Measurements from ENCODE around the gene MANF. TPM values are rescaled to one million over a fixed set of nuclear protein-coding genes. Genes with fewer than 3 reads are reported as not detected.
"Not testable (repeated sequence)": the region's sequence is repeated elsewhere in the genome, so short reads cannot be mapped to it uniquely, and the experiment has no call there.

Gene MANF
- total RNA-seq, 2 experiments from 2014 or later: 143 to 149 TPM

GRCh38 chr3:51355891-51356578 is 29.1 kb upstream of the MANF start:
- Mint-ChIP-seq H3K4me3 (no peak overlapping the region), H3K4me1 (no peaks in the 10 kb centered on the region), H3K27me3 (no peaks in the 10 kb centered on the region), H3K9me3 (no peaks in the 10 kb centered on the region), H3K36me3 (ENCODE audit: low read depth) (no peaks in the 10 kb centered on the region), H3K27ac (no peak overlapping the region)
- no peak for DNase-seq
- ChIA-PET POLR2A (no interaction called here), CTCF (interaction anchor here (1.4 kb wide), 1 partner anchor 385 kb away, joined by 3 read pairs; no protein-coding TSS in a partner anchor)

- CTCF ChIA-PET: interaction anchor here (0.6 kb wide), 1 partner anchor 231 kb away, joined by 3 read pairs; no protein-coding TSS in a partner anchor
- DNase-seq: no peak
- Mint-ChIP-seq H3K9me3 (no peaks in the 10 kb centered on the region), H3K4me3 (no peak overlapping the region), H3K27me3 (no peaks in the 10 kb centered on the region), H3K4me1 (no peaks in the 10 kb centered on the region), H3K27ac (no peak overlapping the region), H3K36me3 (ENCODE audit: low read depth) (no peaks in the 10 kb centered on the region)
- POLR2A ChIA-PET: no interaction called here
Measured at GRCh38 chr3:51357856-51358255, 27.2 kb upstream of the MANF start.

- ChIA-PET CTCF (no interaction called here), POLR2A (no interaction called here)
- no peak for DNase-seq
- H3K4me1 Mint-ChIP-seq: no peaks in the 10 kb centered on the region
- no peaks in the 10 kb centered on the region for H3K27me3 Mint-ChIP-seq
- no peak overlapping the region for H3K4me3 Mint-ChIP-seq
- no peaks in the 10 kb centered on the region for H3K9me3 Mint-ChIP-seq
- no peaks in the 10 kb centered on the region for H3K36me3 Mint-ChIP-seq (ENCODE audit: low read depth)
- no peak overlapping the region for H3K27ac Mint-ChIP-seq
Measured at GRCh38 chr3:51358981-51359380, 26.1 kb upstream of the MANF start.

- Mint-ChIP-seq H3K27ac (no peak overlapping the region), H3K27me3 (peaks cover 4% of the 10 kb centered on the region), H3K4me1 (no peaks in the 10 kb centered on the region), H3K36me3 (ENCODE audit: low read depth) (no peaks in the 10 kb centered on the region), H3K4me3 (no peak overlapping the region), H3K9me3 (no peaks in the 10 kb centered on the region)
- ChIA-PET POLR2A (no interaction called here), CTCF (no interaction called here)
- DNase-seq: no peak
Measured at GRCh38 chr3:51360806-51361205, 24.3 kb upstream of the MANF start.

GRCh38 chr3:51361746-51362145 is 23.3 kb upstream of the MANF start:
- no peaks in the 10 kb centered on the region for H3K36me3 Mint-ChIP-seq (ENCODE audit: low read depth)
- POLR2A ChIA-PET: no interaction called here
- no peak overlapping the region for H3K4me3 Mint-ChIP-seq
- H3K4me1 Mint-ChIP-seq: no peaks in the 10 kb centered on the region
- H3K27me3 Mint-ChIP-seq: peaks cover 6% of the 10 kb centered on the region
- no peak for DNase-seq
- CTCF ChIA-PET: no interaction called here
- no peaks in the 10 kb centered on the region for H3K9me3 Mint-ChIP-seq
- no peak overlapping the region for H3K27ac Mint-ChIP-seq

- Mint-ChIP-seq H3K4me1 (no peaks in the 10 kb centered on the region), H3K36me3 (ENCODE audit: low read depth) (no peaks in the 10 kb centered on the region), H3K9me3 (no peaks in the 10 kb centered on the region), H3K27ac (no peak overlapping the region), H3K27me3 (peaks cover 10% of the 10 kb centered on the region), H3K4me3 (no peak overlapping the region)
- CTCF ChIA-PET: no interaction called here
- DNase-seq: no peak
- POLR2A ChIA-PET: no interaction called here
Measured at GRCh38 chr3:51362476-51362875, 22.6 kb upstream of the MANF start.

- DNase-seq; H3K9me3 Mint-ChIP-seq; H3K27ac Mint-ChIP-seq; H3K4me1 Mint-ChIP-seq; H3K36me3 Mint-ChIP-seq (ENCODE audit: low read depth); H3K4me3 Mint-ChIP-seq: not testable (repeated sequence)
- H3K27me3 Mint-ChIP-seq: peaks cover 11% of the 10 kb centered on the region
- ChIA-PET CTCF (interaction anchor here (1.5 kb wide), 1 partner anchor 17 kb away, joined by 4 read pairs; the partner anchor contains the start of gene MANF), POLR2A (interaction anchor here (1.3 kb wide), 1 partner anchor 16 kb away, joined by 4 read pairs; the partner anchor contains the start of gene MANF)
Measured at GRCh38 chr3:51368276-51368675, 16.8 kb upstream of the MANF start.

- peak; percentile 61 for DNase-seq
- no peaks in the 10 kb centered on the region for H3K36me3 Mint-ChIP-seq (ENCODE audit: low read depth)
- H3K27me3 Mint-ChIP-seq: peaks cover 3% of the 10 kb centered on the region
- ChIA-PET POLR2A (interaction anchor here (1.0 to 2.3 kb wide), 3 partner anchors 8 to 756 kb away, joined by 4 to 6 read pairs (median 5); partner anchors contain the start of gene MANF), CTCF (interaction anchor here (0.6 to 2.4 kb wide), 8 partner anchors 12 to 756 kb away, joined by 3 to 18 read pairs (median 6); partner anchors contain the start of genes MANF and MAPKAPK3)
- H3K27ac Mint-ChIP-seq: no peak overlapping the region
- H3K4me3 Mint-ChIP-seq: no peak overlapping the region
- no peaks in the 10 kb centered on the region for H3K4me1 Mint-ChIP-seq
- H3K9me3 Mint-ChIP-seq: no peaks in the 10 kb centered on the region
Measured at GRCh38 chr3:51371943-51372557, 13.0 kb upstream of the MANF start.

GRCh38 chr3:51373658-51374421 is 11.3 kb upstream of the MANF start:
- Mint-ChIP-seq H3K36me3 (ENCODE audit: low read depth) (no peaks in the 10 kb centered on the region), H3K4me1 (peaks cover 3% of the 10 kb centered on the region), H3K27me3 (peaks cover 2% of the 10 kb centered on the region), H3K9me3 (no peaks in the 10 kb centered on the region), H3K27ac (no peak overlapping the region), H3K4me3 (no peak overlapping the region)
- ChIA-PET POLR2A (no interaction called here), CTCF (interaction anchor here (1.0 kb wide), 1 partner anchor 402 kb away, joined by 5 read pairs; no protein-coding TSS in a partner anchor)
- no peak for DNase-seq

- DNase-seq: no peak
- CTCF ChIA-PET: interaction anchor here (1.2 kb wide), 1 partner anchor 757 kb away, joined by 3 read pairs; no protein-coding TSS in a partner anchor
- POLR2A ChIA-PET: no interaction called here
- Mint-ChIP-seq H3K27me3 (no peaks in the 10 kb centered on the region), H3K27ac (no peak overlapping the region), H3K4me1 (peaks cover 3% of the 10 kb centered on the region), H3K4me3 (no peak overlapping the region), H3K9me3 (no peaks in the 10 kb centered on the region), H3K36me3 (ENCODE audit: low read depth) (no peaks in the 10 kb centered on the region)
Measured at GRCh38 chr3:51374456-51374855, 10.6 kb upstream of the MANF start.

- ChIA-PET POLR2A (no interaction called here), CTCF (interaction anchor here (1.1 to 1.2 kb wide), 2 partner anchors 15 to 757 kb away, joined by 3 read pairs; no protein-coding TSS in a partner anchor)
- Mint-ChIP-seq H3K9me3 (no peaks in the 10 kb centered on the region), H3K27me3 (no peaks in the 10 kb centered on the region), H3K4me1 (peaks cover 3% of the 10 kb centered on the region), H3K4me3 (no peak overlapping the region), H3K27ac (no peak overlapping the region), H3K36me3 (ENCODE audit: low read depth) (no peaks in the 10 kb centered on the region)
- DNase-seq: no peak
Measured at GRCh38 chr3:51375136-51375535, 10.0 kb upstream of the MANF start.

GRCh38 chr3:51375571-51375970 is 9.5 kb upstream of the MANF start:
- H3K9me3 Mint-ChIP-seq: no peaks in the 10 kb centered on the region
- DNase-seq: no peak
- peaks cover 3% of the 10 kb centered on the region for H3K4me1 Mint-ChIP-seq
- no peak overlapping the region for H3K27ac Mint-ChIP-seq
- ChIA-PET POLR2A (no interaction called here), CTCF (interaction anchor here (1.1 to 1.2 kb wide), 2 partner anchors 14 to 758 kb away, joined by 3 read pairs; no protein-coding TSS in a partner anchor)
- no peaks in the 10 kb centered on the region for H3K27me3 Mint-ChIP-seq
- no peaks in the 10 kb centered on the region for H3K36me3 Mint-ChIP-seq (ENCODE audit: low read depth)
- no peak overlapping the region for H3K4me3 Mint-ChIP-seq

GRCh38 chr3:51378065-51378464 is 7.0 kb upstream of the MANF start:
- Mint-ChIP-seq H3K4me3 (no peak overlapping the region), H3K36me3 (ENCODE audit: low read depth) (no peaks in the 10 kb centered on the region), H3K27me3 (no peaks in the 10 kb centered on the region), H3K4me1 (peaks cover 5% of the 10 kb centered on the region), H3K27ac (no peak overlapping the region), H3K9me3 (no peaks in the 10 kb centered on the region)
- CTCF ChIA-PET: interaction anchor here (1.1 kb wide), 2 partner anchors 9 to 11 kb away, joined by 3 read pairs; no protein-coding TSS in a partner anchor
- POLR2A ChIA-PET: interaction anchor here (1.5 kb wide), 1 partner anchor 10 kb away, joined by 3 read pairs; no protein-coding TSS in a partner anchor
- DNase-seq: no peak
